Activated naive CD8-positive, alpha-beta T cell treated with anti-CD3 and anti-CD28 coated beads, Interleukin-2, amount 50 U/mL, for 24 hours (primary cell): Measurements from ENCODE around the gene APEH.
"Not testable (repeated sequence)": the region's sequence is repeated elsewhere in the genome, so short reads cannot be mapped to it uniquely, and the experiment has no call there.

Source experiments
- ATAC-seq: fragments of 150-1000 bp; cut with Tn5 transposase; one replicate; pipeline ENCODE4 v1.10.0; 2021
- DNase-seq: peaks from one replicate; pipeline ENCODE4 v3.0.0; 2021
- H3K27ac Mint-ChIP-seq: one replicate; pipeline ENCODE4 v1.8.0; 2021; ENCODE audit warnings: mild to moderate bottlenecking, mixed read lengths
- H3K27me3 Mint-ChIP-seq: one replicate; pipeline ENCODE4 v1.8.0; 2021; ENCODE audit warnings: mixed read lengths
- H3K36me3 Mint-ChIP-seq: one replicate; pipeline ENCODE4 v1.8.0; 2021; ENCODE audit warnings: low read depth, mixed read lengths
- H3K4me1 Mint-ChIP-seq: one replicate; pipeline ENCODE4 v1.8.0; 2021; ENCODE audit warnings: mixed read lengths
- H3K4me3 Mint-ChIP-seq: one replicate; pipeline ENCODE4 v1.8.0; 2021; ENCODE audit warnings: mild to moderate bottlenecking, moderate library complexity, mixed read lengths
- H3K9me3 Mint-ChIP-seq: one replicate; pipeline ENCODE4 v1.8.0; 2021; ENCODE audit warnings: mixed read lengths

APEH gene

DNA sequence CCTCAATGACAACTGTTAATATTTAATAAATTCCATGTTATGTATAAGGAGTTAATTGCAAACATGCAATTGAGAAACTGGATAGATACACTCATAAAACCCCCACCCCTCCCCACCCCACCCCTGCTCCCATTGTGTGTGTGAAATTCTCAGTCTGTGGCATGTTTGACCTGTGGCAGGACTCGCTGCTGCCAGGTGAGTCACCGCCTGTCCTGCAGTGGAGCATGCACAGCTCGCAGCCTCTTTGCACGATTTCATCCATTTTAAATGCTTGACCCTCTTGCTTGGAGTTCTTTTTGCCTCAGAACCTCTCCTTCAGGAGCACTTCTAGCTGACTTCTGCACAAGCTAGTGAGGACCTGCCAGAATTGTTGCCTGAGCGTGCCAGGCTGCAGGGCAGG, 5.3 kb upstream of the APEH start:
- H3K4me1 Mint-ChIP-seq = peaks cover 14% of the 10 kb centered on the region
- H3K4me3 Mint-ChIP-seq = no peak overlapping the region
- ATAC-seq (no peak), DNase-seq (no peak)
- H3K27me3 Mint-ChIP-seq = no peaks in the 10 kb centered on the region
- H3K36me3 Mint-ChIP-seq = no peaks in the 10 kb centered on the region
- no peaks in the 10 kb centered on the region for H3K9me3 Mint-ChIP-seq
- no peak overlapping the region for H3K27ac Mint-ChIP-seq

DNA sequence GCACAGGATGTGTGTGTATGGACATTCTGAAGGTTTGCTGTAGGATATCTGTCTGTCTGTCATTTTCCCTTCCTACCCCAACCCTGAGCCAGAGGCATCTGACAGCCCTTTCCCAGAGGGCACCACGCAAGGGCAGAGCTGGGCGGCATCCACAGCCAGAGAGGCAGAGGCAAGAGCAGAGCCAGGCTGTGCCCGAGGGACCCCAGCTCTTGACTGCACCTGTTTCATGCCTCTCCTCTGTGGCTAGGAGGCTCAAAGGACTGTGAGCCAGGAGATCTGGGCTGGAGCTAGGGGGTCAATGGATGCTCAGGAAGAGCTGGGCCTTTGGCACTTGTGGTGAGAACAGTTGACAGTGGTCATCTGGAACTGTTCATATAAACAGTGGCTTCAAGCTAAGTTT, 4.8 kb upstream of the APEH start:
- ATAC-seq (no peak), DNase-seq (no peak)
- H3K4me3 Mint-ChIP-seq = no peak overlapping the region
- no peaks in the 10 kb centered on the region for H3K9me3 Mint-ChIP-seq
- peaks cover 14% of the 10 kb centered on the region for H3K4me1 Mint-ChIP-seq
- H3K27me3 Mint-ChIP-seq = no peaks in the 10 kb centered on the region
- H3K27ac Mint-ChIP-seq = no peak overlapping the region
- H3K36me3 Mint-ChIP-seq = no peaks in the 10 kb centered on the region

DNA sequence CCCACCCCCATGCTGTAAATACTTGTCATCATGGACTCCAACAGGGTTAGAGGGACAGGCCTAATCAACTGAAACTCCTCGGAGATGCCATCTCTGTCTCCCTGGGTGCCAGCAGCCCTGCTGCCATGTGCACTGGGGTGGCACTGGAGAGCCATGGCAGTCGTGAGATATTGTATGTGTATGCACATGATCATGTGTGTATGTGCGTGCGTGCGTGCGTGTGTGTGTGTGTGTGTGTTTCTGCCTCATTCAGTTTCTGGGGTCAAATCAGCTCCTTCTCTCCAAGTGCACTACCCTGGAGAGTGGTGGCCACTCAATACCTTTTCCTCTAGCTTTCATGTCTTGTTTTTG, 3.2 kb upstream of the APEH start:
- H3K4me3 Mint-ChIP-seq = no peak overlapping the region
- no peaks in the 10 kb centered on the region for H3K27me3 Mint-ChIP-seq
- peaks cover 27% of the 10 kb centered on the region for H3K4me1 Mint-ChIP-seq
- ATAC-seq (no peak), DNase-seq (no peak)
- no peaks in the 10 kb centered on the region for H3K9me3 Mint-ChIP-seq
- peaks cover 2% of the 10 kb centered on the region for H3K36me3 Mint-ChIP-seq
- H3K27ac Mint-ChIP-seq = no peak overlapping the region

DNA sequence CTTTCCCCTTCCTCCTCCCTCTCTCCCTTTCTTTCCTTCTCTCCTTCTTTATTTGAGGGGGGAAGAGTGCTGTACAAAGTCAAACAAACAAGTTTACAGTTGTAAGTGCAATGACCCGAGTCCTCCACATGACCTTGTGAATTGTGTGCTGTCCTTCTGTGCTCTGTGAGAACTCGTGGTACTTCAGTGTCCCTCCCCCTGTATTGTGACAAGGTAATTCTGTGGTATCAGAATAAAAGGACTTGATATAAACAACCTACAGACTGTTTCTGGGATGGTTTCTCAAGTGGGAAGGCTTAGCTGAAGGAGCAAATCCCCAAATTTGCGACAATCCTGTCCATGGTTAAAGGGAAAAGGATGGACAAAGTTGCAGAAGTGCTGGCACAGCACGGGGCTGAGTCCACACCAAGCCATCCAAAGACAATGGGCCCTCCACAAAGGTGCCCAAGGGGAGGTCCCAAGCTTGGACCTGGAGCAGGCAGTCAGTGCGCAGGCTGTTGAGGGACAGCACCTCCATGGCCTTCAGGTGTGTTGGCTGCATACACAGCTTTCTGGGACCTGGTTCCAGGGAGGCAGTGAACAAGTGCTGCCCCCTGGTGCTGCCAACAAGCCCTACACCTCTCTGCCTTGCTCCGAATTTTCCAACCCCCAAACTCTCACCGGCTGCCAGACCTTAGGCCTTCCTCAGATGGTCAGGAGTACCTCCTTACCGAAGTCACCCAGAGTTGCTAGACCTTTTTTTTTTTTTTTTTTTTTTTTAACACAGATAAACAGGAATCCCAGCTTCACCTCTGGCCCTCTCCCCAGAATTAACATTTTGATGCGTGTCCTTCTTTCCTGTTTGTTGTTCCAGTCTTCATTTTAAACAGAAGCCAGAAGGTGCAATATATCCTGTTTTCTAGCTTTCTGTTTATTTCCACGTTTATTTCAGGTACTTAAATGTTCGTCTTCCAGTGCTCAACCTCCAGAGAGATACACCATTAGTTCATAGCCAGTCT, 2.6 kb upstream of the APEH start:
- peaks cover 31% of the 10 kb centered on the region for H3K4me1 Mint-ChIP-seq
- H3K27ac Mint-ChIP-seq = peak overlapping the region; percentile 63
- H3K9me3 Mint-ChIP-seq = no peaks in the 10 kb centered on the region
- peak overlapping the region; percentile 66 for H3K4me3 Mint-ChIP-seq
- H3K36me3 Mint-ChIP-seq = peaks cover 7% of the 10 kb centered on the region
- H3K27me3 Mint-ChIP-seq = no peaks in the 10 kb centered on the region
- DNase-seq = peak; percentile 80
- no peak for ATAC-seq

DNA sequence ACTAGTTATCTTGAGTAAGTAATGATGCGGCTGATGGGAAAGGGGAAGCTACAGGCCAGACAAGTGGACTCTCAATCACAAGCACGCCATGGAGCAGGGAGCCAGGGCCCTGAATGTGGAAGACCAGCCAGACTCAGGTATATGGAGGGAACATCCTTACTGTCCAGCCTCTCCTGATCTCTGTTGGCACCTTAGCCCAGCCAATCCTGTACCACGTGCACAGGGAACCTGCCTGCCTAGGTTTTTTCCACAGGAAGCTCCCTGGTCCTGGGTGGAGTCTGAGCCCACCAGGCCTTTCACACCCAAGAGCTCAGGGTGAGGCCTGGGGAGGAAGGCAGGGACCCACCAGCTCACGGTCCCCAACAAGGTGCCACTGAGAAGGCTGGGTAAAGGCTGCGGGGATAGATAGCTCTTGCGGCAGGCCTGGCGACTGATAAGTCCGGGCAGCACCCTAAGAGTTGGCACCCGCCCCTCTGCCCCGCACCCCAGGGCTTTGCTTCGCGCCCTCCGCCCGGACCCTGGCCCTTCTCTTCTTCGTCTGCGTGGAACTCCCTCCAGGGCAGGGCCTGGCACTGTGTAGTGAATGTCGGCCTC, 933 bp upstream of the APEH start:
- DNase-seq = peak; percentile 46
- Mint-ChIP-seq H3K36me3 (peaks cover 18% of the 10 kb centered on the region), H3K4me3 (peak overlapping the region; percentile 91), H3K27me3 (no peaks in the 10 kb centered on the region), H3K27ac (peak overlapping the region; percentile 94), H3K9me3 (no peaks in the 10 kb centered on the region), H3K4me1 (peaks cover 35% of the 10 kb centered on the region)
- peak; percentile 3 for ATAC-seq

DNA sequence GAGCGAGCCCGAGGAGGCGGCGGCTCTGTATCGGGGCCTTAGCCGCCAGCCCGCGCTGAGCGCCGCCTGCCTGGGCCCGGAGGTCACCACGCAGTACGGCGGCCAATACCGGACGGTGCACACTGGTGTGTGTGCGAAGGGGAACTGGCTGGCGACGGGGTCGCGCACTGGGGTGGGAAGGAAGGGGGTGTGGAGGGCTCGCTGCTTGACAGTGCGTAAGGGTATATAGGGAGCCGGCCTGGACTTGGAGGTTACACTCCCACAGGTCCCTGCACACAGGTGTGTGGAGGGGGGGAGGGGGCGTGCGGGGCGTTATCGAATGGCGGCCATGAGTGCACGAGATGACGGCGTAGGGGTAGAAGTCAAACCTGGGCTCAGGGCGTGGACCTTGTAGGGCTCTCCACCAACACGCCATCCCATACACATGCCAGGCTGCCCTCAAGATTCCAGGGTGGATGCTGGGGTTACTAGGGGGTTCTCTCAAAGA, 389 bp downstream of the APEH start:
- Mint-ChIP-seq H3K9me3 (no peaks in the 10 kb centered on the region), H3K4me1 (peaks cover 35% of the 10 kb centered on the region), H3K27ac (peak overlapping the region; percentile 22), H3K36me3 (peaks cover 22% of the 10 kb centered on the region), H3K27me3 (no peaks in the 10 kb centered on the region), H3K4me3 (peak overlapping the region; percentile 91)
- DNase-seq (no peak), ATAC-seq (peak; percentile 7)

DNA sequence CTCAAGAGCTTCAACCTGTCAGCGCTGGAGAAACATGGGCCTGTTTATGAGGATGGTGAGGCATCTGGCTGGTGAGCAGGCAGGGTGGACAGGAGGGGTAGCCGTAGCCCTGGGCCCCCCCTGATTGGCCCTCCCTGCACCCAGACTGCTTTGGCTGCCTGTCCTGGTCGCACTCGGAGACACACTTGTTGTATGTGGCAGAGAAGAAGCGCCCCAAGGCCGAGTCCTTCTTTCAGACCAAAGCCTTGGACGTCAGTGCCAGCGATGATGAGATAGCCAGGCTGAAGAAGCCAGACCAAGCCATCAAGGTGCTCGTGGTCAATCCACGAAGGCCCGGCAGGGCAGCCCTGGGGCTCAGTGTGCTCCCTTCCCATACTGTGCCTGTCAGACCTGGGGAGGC, 1.8 kb downstream of the APEH start:
- Mint-ChIP-seq H3K4me3 (peak overlapping the region; percentile 91), H3K27me3 (no peaks in the 10 kb centered on the region), H3K36me3 (peaks cover 28% of the 10 kb centered on the region), H3K27ac (no peak overlapping the region), H3K9me3 (no peaks in the 10 kb centered on the region), H3K4me1 (peaks cover 35% of the 10 kb centered on the region)
- DNase-seq = no peak
- ATAC-seq = no peak

DNA sequence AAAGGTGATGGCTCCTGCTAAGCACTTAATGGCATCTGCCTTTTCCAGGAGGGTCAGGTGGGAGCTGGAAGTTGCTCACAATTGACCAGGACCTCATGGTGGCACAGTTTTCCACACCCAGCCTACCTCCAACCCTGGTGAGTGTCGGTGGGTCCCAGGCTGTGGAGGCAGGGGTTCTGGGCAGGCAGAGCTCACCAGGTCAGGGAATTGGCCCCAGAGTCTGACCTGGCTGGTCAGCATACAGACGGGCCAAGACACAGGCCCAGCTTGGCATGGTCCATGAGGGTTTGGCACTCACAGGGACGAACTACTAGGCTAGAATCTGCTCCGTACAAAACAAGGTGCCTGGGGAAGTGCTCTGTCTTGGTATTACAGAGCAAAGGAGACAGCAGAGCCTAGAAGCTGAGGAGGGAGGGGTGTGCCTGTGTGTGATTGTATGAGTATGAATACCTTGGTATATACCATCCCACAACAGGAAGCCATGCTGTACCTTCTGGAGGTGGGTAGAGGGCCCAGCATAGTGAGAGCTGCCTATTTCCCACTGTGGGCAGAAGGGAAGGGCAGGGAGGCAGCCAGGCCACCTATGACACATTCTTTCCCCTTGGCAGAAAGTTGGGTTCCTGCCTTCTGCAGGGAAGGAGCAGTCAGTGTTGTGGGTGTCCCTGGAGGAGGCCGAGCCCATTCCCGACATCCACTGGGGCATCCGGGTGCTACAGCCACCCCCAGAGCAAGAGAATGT, 6.5 kb downstream of the APEH start:
- no peak overlapping the region for H3K4me3 Mint-ChIP-seq
- ATAC-seq (peak; percentile 35), DNase-seq (no peak)
- no peaks in the 10 kb centered on the region for H3K9me3 Mint-ChIP-seq
- peak overlapping the region; percentile 46 for H3K27ac Mint-ChIP-seq
- H3K27me3 Mint-ChIP-seq = no peaks in the 10 kb centered on the region
- peaks cover 32% of the 10 kb centered on the region for H3K36me3 Mint-ChIP-seq
- H3K4me1 Mint-ChIP-seq = peaks cover 13% of the 10 kb centered on the region

DNA sequence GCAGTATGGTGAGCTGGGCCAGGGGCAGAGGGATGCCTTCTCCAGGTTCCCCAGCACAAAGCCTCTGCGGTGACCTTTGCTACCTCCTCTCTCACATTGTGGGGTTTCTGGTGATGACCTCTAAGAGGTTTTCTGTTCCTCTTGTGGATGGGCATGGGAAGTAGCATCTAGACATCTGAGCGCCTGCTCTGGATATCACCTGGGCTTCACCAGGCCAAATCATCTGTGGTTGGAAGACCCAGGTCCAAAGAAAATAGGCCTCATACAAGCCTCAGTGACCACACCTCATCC, 7.0 kb downstream of the APEH start:
- Mint-ChIP-seq H3K4me1 (peaks cover 7% of the 10 kb centered on the region), H3K27me3 (no peaks in the 10 kb centered on the region), H3K4me3 (no peak overlapping the region), H3K9me3 (no peaks in the 10 kb centered on the region), H3K27ac (no peak overlapping the region), H3K36me3 (peaks cover 27% of the 10 kb centered on the region)
- no peak for DNase-seq
- ATAC-seq = no peak

DNA sequence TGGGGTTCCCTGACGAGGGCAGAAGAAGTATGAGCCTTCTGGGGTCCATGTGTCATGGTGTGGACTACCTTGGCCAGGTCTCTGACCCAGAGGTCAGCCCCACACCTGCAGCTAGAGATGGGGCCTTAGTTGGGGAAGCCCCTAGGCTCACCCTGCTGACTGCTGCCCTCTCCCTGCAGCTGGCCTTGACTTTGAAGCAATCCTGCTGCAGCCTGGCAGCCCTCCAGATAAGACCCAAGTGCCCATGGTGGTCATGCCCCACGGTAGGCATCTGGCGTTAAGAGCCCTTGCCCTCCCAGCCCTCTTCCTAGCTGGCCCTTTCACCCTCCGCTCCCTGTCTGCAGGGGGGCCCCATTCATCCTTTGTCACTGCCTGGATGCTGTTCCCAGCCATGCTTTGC, 7.4 kb downstream of the APEH start:
- H3K4me3 Mint-ChIP-seq = no peak overlapping the region
- peaks cover 5% of the 10 kb centered on the region for H3K4me1 Mint-ChIP-seq
- no peak for DNase-seq
- no peaks in the 10 kb centered on the region for H3K27me3 Mint-ChIP-seq
- no peaks in the 10 kb centered on the region for H3K9me3 Mint-ChIP-seq
- no peak for ATAC-seq
- H3K27ac Mint-ChIP-seq = no peak overlapping the region
- H3K36me3 Mint-ChIP-seq = peaks cover 25% of the 10 kb centered on the region

DNA sequence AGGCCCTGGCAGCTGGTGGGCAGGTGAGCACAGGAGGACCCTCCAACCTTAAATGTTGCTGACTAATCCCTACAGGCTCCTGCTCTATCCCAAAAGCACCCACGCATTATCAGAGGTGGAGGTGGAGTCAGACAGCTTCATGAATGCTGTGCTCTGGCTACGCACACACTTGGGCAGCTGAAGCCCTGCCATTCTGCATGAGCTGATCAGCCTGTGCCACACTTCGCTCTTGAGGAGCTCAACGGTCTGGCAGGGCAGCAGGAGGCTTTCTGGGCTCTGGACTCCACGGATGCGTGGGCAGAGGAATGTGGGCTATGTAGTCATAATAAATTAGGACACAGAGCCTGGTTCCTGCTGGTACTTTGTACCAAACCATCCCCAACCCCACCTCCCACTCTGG, 9.0 kb downstream of the APEH start:
- peaks cover 15% of the 10 kb centered on the region for H3K36me3 Mint-ChIP-seq
- H3K4me3 Mint-ChIP-seq = no peak overlapping the region
- DNase-seq (no peak), ATAC-seq (no peak)
- peaks cover 8% of the 10 kb centered on the region for H3K4me1 Mint-ChIP-seq
- H3K27ac Mint-ChIP-seq = no peak overlapping the region
- H3K27me3 Mint-ChIP-seq = no peaks in the 10 kb centered on the region
- H3K9me3 Mint-ChIP-seq = no peaks in the 10 kb centered on the region

DNA sequence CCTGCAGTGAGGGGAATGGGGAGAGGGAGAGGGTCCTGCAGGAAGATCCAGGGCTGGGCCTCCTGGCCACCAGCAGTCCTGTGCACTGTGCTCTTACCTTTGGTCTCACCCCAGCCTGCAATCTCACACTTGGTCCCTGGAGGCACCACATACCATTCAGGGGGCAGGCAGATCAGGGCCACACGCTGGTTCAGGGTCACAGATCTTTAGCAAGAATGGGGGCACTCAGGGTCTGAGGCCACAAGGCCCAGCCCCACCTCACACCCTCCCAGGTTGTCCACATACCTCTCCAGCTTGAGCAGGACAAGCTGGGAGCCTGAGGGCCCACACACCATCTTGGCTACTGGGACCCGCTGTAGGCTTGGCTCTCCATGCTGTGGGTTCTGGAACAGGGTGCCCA, 10.3 kb downstream of the APEH start:
- H3K36me3 Mint-ChIP-seq = peaks cover 14% of the 10 kb centered on the region
- not testable (repeated sequence) for H3K27ac Mint-ChIP-seq, H3K27me3 Mint-ChIP-seq

DNA sequence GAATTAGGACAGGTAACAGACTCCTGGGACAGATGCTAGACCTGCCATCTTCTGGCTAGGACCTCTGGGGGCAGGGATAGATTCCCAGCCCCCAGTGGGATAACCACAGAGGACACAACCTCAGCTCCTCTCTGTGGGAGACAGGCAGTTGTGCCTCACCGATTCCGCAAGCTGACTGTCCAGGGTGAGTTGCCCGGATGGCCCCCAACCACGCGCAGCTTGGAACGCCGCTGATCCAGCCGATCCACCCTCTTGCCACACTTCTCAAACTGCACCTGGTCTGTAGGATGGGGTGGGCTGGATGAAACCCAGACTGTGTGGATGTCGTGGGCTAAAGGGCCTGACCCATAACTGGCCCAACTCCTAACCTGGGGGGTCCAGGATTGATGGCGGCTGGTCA, 11.0 kb downstream of the APEH start:
- H3K27ac Mint-ChIP-seq, H3K4me3 Mint-ChIP-seq: not testable (repeated sequence)

More for the DNA sequence above, 10.3 kb downstream of the APEH start:
- H3K9me3 Mint-ChIP-seq, DNase-seq, ATAC-seq, H3K4me3 Mint-ChIP-seq: not testable (repeated sequence)
- H3K4me1 Mint-ChIP-seq = peaks cover 17% of the 10 kb centered on the region

DNA sequence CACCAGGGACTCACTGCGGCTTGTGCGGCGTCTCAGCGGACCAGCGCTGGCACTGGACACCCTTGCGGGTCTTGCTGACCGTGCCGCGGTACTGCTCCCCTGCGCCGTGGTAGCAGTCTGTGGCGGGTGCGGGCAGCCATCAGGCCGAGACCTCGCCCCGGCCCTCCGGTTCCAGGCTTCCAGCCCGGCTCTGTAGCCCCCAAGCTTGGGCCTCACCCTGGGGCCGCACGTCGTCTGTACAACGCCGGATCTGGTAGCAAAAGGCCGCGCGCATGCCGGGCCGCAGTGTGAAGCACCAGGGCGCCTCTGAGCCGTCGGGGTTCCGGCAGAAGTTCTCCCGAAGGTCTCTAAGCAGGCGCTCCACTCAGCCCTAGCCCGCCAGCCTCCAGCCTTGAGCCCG, 11.7 kb downstream of the APEH start:
- not testable (repeated sequence) for H3K9me3 Mint-ChIP-seq, H3K27ac Mint-ChIP-seq, H3K4me3 Mint-ChIP-seq, H3K27me3 Mint-ChIP-seq, ATAC-seq, H3K36me3 Mint-ChIP-seq, DNase-seq
- H3K4me1 Mint-ChIP-seq = peaks cover 30% of the 10 kb centered on the region

More for the DNA sequence above, 11.0 kb downstream of the APEH start:
- ATAC-seq, DNase-seq, H3K36me3 Mint-ChIP-seq, H3K9me3 Mint-ChIP-seq, H3K27me3 Mint-ChIP-seq: not testable (repeated sequence)
- H3K4me1 Mint-ChIP-seq = peaks cover 23% of the 10 kb centered on the region

DNA sequence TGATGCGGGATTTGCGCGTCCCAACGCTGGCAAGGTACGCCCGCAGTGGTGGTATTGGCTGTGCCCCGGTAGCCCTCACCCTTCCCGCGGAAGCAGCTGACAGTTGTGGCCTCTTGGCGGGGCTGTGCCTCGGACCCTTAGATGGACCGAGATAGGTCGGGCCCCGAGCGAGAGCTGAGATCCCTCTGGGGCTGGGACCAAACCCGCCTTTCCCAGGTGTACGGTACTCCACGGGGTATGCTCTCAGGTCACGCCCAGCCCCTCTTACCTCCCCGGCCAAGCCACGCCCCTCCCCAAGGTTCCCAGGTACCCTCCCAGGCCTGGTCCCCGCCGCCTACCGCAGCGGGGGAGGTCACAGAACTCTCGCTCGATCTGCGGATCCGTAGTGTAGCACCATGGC, 12.2 kb downstream of the APEH start:
- not testable (repeated sequence) for H3K27me3 Mint-ChIP-seq, H3K36me3 Mint-ChIP-seq, H3K9me3 Mint-ChIP-seq, H3K4me3 Mint-ChIP-seq, H3K27ac Mint-ChIP-seq
- DNase-seq = peak; percentile 30
- peak; percentile 5 for ATAC-seq
- H3K4me1 Mint-ChIP-seq = peaks cover 35% of the 10 kb centered on the region
